Measurements from ENCODE around the gene EPB41L4B.
"Not testable (repeated sequence)": the region's sequence is repeated elsewhere in the genome, so short reads cannot be mapped to it uniquely, and the experiment has no call there.

EPB41L4B gene

DNA sequence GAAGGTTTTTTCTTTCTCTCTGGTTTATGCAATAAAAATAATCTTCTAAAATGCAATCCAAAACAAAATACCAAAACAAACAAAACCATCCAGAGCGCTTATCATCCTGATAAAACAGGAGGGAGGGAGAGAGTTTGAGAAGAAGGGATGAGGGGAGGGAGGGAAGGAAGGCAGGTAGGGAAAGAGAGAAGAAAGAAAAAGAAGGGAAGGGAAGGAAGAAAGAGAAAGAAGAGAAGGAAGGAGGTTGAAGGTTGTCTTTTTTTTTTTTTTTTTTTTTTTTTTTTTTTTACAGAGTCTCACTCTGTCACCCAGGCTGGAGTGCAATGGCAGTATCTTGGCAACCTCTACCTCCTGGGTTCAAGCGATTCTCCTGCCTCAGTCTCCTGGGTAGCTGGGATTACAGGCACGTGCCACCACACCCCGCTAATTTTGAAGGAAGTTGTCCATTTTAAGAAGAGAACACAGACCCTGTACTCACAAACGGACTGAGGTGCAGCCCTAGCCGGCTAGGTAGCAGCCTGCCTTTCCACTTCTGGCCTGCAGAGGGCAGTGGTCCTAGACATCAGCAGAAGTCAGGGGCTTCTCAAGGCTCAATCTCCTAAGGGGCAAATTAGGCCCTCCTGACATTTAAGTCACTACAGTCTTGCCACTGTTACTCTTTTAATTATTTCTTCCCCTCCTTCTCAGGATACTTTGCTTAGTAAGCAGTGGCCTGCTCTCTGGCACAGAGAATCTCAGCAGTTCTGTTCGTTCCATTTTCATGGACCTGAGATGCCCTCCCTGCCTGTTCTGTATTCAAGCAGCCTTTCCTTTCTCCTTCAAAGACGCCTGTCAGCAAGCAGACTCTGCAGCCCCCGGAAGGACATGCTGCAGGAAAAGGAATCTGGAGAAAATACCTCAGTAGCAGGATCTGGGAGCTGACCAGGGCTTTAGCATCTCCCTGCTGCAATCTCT is 76.4 kb downstream of the EPB41L4B start:
- DNase-seq (ENCODE audit: low spot score) = peak; percentile 51

DNA sequence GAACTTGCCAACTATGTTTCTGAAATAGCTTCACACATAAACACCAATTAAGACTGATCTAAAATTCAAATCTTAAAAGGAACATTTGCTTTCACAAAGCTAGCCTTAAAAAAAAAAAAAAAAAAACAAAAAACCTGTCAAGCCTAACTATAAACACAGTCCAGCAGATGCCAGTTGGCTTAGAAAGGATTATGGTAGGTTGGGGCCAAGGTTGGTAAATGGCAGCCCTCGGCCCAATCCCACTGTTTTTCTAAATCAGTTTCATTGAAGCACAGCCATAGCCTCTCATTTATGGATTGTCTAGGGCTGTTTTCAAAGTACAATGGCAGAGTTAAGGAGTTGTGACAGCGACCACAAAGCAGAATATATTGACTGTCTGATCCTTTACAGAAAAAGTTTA is 78.1 kb downstream of the EPB41L4B start:
- DNase-seq (ENCODE audit: low spot score) = no peak

DNA sequence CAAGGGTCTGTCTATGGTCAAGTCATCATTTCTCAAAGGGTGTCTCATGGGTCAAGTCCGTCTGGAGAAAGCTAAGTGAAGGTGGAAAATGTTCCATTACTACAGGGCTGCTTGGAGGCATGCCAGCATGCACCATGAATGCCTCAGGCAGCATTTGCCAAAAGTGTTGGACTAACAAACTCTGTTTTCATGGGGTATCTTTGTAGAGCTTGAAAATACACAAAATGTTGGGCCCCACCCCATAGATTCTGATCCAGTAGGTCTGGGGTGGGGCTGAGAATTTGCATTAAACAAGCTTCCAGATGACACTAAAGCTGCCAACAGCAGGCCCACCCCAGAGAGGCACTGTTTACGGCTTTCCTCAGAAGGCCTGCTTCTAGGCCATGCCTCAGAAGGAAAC is 78.8 kb downstream of the EPB41L4B start:
- no peak for DNase-seq (ENCODE audit: low spot score)

DNA sequence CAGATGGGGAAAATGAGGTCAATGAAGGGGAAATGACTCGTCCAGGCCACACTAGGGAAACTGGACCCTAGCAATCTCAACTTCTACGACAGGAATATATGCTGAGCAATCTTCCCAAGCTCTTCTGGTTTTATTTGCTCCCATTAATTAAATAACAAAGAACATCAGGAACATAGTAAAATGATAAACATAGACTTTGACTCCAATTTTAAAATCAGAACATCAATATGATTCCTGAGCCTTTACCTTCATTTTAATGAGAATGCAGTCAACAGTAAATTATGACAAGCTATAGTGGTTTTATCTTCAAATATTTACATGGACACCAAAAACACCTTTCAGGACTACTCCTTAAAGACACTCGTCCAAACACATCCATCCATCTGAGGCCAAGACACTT is 79.7 kb downstream of the EPB41L4B start:
- DNase-seq (ENCODE audit: low spot score) = no peak

DNA sequence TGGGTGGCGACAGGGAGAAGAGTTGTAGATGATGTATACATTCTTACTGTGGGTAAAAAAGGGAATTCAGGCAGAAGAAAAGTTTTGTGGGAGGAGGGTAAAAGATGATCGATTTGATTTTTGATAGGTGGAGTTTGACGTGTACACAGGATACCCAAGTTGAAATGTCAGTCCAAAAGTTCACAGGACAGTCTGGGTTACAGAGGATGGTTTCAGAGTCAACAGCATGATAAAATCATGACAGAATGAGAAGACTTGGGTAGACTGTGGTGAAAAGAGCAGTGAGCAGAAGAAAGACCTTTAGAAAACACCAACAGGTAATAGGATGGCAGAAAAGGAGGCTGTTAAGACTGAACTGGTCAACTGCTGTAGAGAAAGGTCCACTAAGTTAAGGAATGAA is 81.6 kb downstream of the EPB41L4B start:
- DNase-seq (ENCODE audit: low spot score) = no peak

DNA sequence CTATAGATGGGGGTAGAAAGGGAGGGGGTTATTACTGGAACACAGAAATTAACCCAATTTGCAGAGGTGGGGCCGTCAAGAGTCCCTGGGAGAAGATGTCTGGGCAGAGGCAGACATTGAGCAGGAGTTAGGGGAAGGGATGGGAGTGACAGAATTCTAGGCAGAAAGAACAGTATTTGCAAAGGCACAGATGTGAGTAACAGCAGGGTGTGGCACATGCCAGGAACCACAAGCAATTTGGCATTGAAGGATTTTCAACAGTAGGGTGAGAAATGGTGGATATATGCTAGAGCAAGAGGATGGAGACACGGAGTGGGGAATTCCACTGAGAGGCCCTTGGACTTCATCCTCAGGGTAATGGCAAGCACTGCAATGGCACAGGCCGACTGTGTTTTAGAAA is 82.2 kb downstream of the EPB41L4B start:
- DNase-seq (ENCODE audit: low spot score) = no peak

DNA sequence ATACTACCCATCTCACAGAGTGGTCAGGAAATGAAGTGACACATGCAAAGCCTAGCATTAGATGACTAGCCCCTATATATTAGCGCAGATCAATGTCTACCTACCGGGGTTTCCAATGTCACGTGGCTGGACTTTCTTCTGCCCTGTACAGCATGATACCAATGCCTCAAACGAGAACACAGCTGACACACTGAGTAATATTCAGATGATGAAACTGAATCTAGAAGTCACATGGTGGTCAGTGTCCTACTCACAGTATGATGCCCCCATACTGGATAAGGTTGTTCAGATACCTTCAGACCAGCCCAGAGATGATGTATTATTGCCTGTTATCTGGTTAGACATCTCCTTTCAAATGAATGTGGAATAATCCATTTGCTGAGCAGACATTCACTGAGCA is 82.7 kb downstream of the EPB41L4B start:
- DNase-seq (ENCODE audit: low spot score) = no peak

DNA sequence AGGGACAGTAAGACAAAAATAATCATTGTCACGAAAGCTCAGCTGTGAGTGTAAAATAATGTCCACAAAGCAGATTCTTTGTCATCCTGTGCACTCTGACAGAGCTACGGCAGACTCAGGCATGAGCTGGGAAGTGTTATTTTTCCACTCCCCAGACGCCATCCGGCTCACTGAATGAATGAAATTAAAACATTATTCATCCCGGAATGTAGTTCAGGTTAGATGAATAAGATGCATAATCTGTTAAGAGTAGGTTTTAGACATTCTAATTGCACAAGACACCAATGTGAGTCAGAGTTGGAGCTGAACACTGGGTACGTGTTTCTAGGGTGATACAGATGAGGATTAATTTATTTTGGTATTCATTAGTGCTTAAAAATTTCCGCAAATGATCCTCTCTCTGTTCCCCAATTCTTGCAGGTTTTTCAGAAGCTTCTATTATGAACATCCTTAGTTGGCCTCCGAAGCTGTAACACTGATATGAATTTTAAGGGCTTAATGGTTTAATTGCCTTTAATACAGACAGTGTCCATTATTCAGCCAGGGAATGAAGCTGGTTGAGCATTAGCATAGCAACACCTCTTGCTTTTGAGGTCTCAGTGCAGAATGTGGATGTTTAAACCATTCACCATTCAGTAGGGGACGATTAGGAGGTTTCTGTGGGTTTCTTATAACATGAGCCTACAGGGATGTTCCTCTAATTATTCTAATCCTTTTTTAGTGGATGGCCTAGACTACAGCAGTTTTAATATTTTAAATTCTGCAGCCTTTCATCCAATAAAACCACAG is 88.2 kb downstream of the EPB41L4B start:
- no peak for DNase-seq (ENCODE audit: low spot score)

DNA sequence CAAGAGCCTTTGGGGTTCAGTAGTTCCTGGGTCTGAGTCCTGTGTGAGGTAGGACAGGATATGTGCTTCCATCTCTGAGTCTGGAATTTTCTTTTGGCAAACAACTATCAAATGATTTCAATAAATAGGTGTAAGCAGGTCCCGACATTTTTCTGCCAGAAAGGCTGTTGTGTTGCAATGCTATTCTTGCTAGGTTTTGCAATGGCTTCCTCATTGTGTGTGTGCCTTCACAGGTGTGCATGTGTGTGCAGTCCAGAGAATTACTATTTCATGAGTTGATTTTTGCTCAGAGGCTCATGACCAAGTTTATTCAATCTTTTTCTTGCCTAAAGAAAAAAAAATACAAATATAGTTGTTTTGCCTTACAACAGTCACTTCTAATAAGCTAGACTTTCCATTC is 89.3 kb downstream of the EPB41L4B start:
- DNase-seq (ENCODE audit: low spot score) = no peak

DNA sequence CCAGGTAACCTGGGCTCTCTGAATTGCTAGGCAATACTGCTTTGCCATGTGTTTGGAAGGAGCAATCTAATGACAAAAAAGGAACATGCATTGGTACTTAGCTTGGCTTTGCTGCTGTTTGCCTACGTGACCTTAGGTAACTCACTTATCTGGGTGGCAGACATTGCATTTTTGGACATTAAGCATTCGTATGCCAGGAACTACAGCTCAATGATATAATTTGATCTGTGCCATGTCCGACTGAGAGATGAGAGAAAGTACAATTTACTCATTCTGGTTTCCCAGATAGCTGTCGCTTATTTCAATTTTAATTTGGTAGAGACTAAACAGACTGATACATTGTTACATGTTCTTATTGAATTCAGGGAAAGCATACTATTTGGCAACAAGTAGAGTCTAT is 90.6 kb downstream of the EPB41L4B start:
- no peak for DNase-seq (ENCODE audit: low spot score)

DNA sequence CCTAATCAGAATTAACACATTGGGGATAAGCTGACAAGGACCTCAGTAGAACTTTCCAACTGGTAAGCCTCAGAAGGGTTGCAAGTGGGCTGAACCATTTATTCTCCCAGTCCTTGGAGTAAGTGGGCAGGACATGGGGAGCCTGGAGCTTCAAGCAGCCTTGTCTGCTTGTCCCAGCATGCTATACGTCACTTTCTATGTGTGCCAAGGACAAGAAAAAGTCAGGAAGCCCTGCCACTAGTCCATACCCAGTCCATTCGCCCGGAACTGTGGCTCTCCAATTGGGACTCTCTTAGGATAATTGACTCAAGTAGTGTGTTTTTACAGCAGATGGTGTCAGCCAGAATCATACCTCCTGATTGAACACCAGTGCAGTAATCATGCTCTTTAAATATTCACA is 91.2 kb downstream of the EPB41L4B start:
- DNase-seq (ENCODE audit: low spot score) = no peak

DNA sequence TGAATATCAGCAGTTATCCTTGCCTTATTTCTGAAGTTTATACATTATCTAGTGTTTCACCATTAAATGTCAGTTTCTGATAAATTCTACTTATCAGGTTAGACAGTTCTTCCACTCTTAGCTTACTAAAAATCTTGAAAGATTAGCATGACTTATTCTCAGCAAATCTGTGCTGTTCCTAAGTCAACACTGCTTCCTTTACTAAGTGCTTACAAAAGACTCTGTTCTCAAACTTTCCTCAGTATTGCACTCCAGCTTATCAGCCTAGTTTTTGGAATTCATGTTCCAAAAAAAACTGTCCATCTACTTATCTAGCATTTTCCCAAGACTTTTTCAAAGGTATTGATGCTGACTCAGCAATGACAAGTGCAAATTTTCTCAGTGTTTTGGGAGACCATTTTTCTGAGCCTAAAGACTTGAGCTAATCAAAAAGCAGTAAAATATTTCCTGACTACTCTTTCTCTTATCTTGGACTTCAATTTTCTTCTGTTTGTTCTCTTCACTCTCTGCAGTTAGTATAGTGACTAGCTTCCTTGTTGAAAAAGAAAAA is 92.7 kb downstream of the EPB41L4B start:
- no peak for DNase-seq (ENCODE audit: low spot score)

DNA sequence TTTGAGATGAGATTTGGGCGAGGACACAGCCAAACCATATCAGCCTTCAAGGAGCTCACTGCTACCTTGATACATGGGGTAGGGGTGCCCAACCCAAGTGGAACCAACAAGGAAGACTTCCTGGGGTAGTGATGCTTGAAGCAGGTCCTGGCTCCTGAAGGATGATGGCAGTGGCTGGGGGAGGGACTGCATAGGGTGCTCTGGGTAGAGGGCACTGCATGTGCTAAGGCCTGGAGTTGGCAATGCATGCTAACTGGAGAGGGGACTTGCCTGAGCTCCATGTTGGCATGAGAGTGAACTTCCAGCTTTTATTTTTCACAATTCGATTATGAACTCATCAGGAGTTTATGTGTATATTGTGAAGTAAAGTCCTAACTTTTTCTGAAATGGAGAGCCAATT is 95.2 kb downstream of the EPB41L4B start:
- DNase-seq (ENCODE audit: low spot score) = no peak

DNA sequence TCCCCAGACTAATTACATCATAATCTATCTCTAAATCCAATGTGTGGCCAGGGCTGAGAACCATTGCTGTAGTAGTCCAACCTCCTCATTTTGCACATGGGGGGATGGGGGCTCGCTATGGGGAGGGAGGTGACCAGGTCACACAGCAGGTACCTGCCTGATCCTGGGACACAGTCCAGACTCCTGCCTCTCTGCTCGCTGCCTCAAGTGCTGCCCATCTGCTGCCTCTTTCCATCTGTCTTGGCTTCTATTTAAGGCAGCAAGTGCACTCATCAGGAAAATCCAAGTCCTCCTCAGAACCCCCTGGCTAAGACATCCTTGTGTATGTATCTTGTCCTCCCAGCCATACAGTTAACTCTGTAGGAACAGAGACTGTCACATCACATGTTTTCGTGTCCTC is 96.1 kb downstream of the EPB41L4B start:
- DNase-seq (ENCODE audit: low spot score) = no peak

DNA sequence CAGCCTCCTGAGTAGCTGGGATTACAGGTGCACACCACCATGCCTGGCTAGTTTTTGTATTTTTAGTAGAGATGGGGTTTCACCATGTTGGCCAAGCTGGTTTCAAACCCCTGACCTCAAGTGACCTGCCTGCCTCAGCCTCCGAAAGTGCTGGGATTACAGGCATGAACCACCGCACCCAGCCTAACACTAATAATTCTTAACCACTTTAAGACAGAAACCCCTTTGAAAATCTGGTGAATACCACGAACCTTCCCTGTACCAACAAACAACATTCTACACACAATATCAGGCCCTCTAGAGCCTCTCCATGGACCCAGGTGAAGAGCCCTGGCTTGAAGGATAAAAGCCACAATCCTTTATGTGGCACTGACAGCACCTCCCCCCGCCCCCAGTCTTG is 102.6 kb downstream of the EPB41L4B start:
- DNase-seq (ENCODE audit: low spot score) = not testable (repeated sequence)

DNA sequence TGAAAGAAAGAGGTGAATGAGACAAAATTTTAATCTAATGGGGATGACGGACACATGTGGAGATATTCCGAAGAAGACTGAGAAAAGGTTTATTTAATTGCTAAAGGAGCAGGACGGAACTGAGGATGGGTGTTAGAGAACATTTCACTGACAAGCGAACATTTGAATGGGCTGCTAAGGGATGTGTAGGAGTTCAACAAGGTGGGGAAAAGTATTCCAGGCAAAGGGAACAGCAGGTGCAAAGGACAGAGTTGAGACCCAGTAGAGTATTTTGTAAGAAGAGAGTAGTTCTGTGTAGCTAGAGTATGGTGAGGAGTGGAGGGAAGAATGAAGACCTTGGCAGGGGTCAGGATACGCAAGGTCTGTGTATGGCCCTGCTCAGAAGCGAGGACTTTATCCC is 106.4 kb downstream of the EPB41L4B start:
- no peak for DNase-seq (ENCODE audit: low spot score)

DNA sequence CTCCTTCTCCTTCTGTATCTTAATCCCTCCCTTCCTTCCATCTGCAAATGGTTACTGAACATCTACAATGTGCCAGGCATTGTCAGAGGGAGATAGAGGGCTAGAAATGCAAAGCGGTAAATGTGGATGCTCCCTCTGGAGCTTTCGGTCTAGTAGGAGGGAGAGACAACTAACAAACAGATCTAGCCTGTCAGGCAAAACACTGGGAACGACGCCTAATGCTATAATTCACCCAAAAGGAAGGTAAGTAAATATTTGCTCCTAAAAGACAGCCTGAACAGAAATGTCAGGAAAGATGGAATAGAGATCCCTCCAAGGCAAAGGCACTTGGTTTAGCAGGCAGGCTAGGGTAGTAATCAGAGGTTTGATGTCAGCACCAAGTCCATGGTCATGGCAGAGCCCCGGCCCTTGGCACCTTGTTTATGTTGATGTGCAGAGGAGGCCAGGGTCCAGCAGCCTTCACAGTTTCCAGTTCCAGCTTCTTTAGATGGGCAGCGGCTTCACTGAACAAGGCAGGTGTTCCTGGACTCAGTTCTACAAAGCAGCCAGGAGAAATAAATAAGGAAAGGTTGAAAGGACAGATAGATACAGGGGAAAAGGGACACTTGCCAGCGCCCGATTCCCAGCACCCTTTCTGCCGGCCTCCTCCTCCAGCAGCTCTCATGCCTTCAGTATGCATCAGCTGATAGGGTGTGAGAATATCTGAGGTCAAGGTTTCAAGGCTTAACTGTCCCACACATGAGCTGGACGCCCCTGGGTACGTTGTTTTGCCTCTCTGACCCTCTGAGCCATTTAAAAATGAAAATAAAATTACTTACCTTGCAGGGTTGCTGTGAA is 107.4 kb downstream of the EPB41L4B start:
- DNase-seq (ENCODE audit: low spot score) = no peak

DNA sequence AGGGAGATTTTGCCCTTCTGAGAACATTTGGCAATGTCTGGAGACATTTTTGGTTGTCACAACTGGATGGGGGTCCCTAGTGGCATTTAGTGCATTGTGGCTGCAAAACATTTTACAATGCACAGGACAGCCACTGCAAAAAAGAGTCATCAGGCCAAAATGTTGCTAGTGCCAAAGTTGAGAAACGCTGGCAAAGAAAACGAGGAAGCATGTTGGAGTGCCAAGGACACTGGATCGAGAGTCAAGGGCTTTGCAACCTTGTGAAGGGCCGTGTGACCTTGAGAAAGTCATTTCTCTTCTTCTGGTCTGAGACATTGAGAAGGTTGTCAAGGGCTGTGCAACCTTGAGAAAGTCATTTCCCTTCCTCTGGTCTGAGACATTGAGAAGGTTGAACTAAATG is 108.1 kb downstream of the EPB41L4B start:
- no peak for DNase-seq (ENCODE audit: low spot score)

DNA sequence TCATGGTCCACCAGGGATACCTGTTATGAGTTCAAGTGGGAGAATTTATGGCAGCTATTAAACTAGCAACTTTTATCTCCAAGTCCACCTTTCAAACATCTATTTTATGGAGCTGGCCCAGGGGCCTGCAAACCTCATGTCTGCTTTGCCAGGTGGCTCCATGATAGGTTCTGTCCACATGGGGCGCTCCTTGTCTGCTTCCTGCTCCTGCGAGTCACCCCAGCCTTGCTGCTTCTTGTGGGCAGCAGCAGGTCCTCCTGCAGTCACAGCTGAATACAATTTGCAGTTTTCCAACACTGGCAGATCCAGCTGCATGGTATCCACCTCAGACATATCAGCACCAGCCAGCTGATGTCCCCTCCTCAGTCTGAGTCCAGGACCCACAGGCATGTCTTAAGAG is 114.2 kb downstream of the EPB41L4B start:
- DNase-seq (ENCODE audit: low spot score) = no peak

DNA sequence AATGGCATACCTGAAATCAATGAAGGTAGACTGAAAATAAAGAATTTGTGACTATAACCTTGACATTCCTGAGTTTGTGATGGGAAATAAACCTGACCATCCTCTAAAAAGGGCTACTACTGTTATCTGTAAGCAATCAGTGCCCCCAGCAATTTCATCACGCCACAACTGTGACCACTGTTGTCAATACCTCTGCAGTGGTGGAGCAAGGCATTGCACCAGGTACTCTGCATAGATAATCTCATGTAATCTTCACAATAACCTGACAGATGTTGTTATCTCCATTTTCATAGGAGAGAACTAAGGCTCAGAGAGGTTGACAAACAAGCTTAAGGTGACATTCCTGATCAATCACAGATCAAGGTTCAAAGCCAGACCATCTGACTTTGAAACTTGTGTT is 115.3 kb downstream of the EPB41L4B start:
- DNase-seq (ENCODE audit: low spot score) = no peak

DNA sequence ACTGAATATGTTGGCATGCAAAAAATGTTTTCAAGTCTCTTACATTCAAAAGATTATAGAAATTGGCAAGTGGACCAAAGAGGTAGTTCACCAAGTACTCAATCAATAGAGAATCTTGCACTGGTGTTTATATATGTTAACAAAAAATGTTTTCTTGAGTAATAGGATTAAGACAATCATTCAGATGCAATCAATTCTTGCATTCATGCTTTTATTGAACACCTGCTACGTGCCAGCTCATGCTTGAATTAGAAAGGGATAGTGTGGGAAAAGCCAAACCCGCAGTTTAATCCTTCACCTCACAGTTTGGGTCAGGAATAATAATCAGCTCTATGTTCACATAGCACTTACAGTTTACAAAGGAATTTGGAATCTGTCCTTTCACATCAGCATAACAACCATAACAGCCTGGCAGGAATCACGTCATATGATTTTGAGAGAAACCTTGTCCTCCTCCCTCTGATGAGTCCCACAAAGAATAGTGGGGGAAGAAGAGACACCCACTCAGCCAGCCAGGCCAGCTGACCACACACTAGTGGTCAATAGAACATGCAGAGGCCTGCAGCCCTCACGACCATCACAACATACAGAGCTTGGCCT is 117.0 kb downstream of the EPB41L4B start:
- DNase-seq (ENCODE audit: low spot score) = no peak

DNA sequence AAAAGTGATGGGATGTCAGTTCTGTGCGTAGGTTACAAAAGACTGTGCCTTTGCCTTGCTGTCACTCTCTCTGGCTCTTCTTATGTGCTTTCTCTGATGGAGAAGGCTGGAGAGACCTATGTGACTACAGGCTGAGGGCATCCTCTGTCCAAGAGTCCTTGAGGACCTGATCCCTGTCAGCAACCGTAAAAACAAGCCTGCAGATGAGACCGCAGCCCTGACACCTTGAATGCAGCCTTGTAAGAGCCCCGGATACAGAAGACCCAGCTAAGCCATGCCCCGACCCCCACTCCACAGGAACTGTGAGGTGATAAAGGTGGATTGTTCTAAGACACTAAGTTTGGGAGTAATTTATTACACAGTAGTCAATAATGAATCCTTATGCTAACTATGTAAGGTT is 121.2 kb downstream of the EPB41L4B start:
- DNase-seq (ENCODE audit: low spot score) = no peak
